GM12878 (cell line): ENCODE data around the gene SLU7. TPM values are rescaled to one million over a fixed set of nuclear protein-coding genes. Genes with fewer than 3 reads are reported as not detected.

Experiments
- ATAC-seq: fragments of 200-7000 bp; cut with Tn5 transposase; 3 replicates; pipeline ENCODE4 v1.9.1; 2020; ENCODE audit warnings: mild to moderate bottlenecking, moderate library complexity
- BruUV-seq: library from RNA; stranded (reverse); fragments of 400-500 nt; replicated peaks from 2 replicates; lab custom pipeline; 2021; lab: Mats Ljungman, UMichigan
- CTCF ChIA-PET: fragments of 300-600 bp; sonication (Branson Sonifier 250); formaldehyde crosslinking; extraction: SDS; loops from one replicate; lab custom pipeline; 2021; ENCODE audit warnings: inconsistent platforms; lab: Yijun Ruan, JAX
- POLR2A ChIA-PET: fragments of 350-600 bp; formaldehyde crosslinking; extraction: SDS; loops from one replicate; lab custom pipeline; 2021; ENCODE audit warnings: inconsistent platforms; lab: Charles Lee
- RAD21 ChIA-PET: fragments of 300-600 bp; sonication (Branson Sonifier 250); formaldehyde crosslinking; loops from one replicate; lab custom pipeline; 2023; ENCODE audit warnings: antibody characterized with exemption; ENCODE audit not compliant: unreplicated experiment; lab: Charles Lee
- SMC1A ChIA-PET: fragments of 300-600 bp; sonication (Branson Sonifier 250); formaldehyde crosslinking; loops from one replicate; lab custom pipeline; 2023; ENCODE audit not compliant: unreplicated experiment, uncharacterized antibody; lab: Charles Lee
- DNase-seq: peaks from one replicate; pipeline ENCODE4 v3.0.0-alpha.2; 2011; ENCODE audit warnings: low read depth, low spot score
- FAIRE-seq: peaks from 3 replicates; lab custom pipeline; 2011; peaks lifted over from hg19 to GRCh38; lab: Jason Lieb, UNC
- H2AFZ ChIP-seq: 2 replicates; pipeline ENCODE4 v1.6.0; 2011; ENCODE audit warnings: low read depth, low read length, control low read depth; ENCODE audit not compliant: control insufficient read depth
- H3K27ac ChIP-seq: 2 replicates; pipeline ENCODE4 v1.5.1; 2011; ENCODE audit warnings: control low read depth; ENCODE audit not compliant: control insufficient read depth, insufficient read depth
- H3K27me3 ChIP-seq, 2 experiments: replicated peaks in 1 of 2; 2 replicates each; pipeline versions ENCODE4 v1.6.0 to v1.6.1; 2011; ENCODE audit warnings: low read length in 1 of 2; ENCODE audit not compliant: control insufficient read depth in 2 of 2, insufficient read depth in 2 of 2
- H3K36me3 ChIP-seq, 2 experiments: 2 replicates each; pipeline ENCODE4 v1.5.1; 2011; ENCODE audit warnings: low read length in 1 of 2; ENCODE audit not compliant: control insufficient read depth in 2 of 2, insufficient read depth in 2 of 2
- H3K4me1 ChIP-seq: 2 replicates; pipeline ENCODE4 v1.6.1; 2011; ENCODE audit warnings: mild to moderate bottlenecking, low read length, moderate library complexity, mixed read lengths; ENCODE audit not compliant: control insufficient read depth, insufficient read depth
- H3K4me2 ChIP-seq: 2 replicates; pipeline ENCODE4 v1.6.0; 2011; ENCODE audit warnings: control low read depth; ENCODE audit not compliant: control insufficient read depth, insufficient read depth
- H3K4me3 ChIP-seq: fragments of 200-600 bp; sonication (generic); 2 replicates; pipeline ENCODE4 v1.5.1; 2016
- H3K79me2 ChIP-seq: 2 replicates; pipeline ENCODE4 v1.6.0; 2011; ENCODE audit warnings: low read length; ENCODE audit not compliant: control insufficient read depth, insufficient read depth
- H3K9ac ChIP-seq: 2 replicates; pipeline ENCODE4 v1.8.0; 2011; ENCODE audit warnings: low read length, control low read depth, mixed read lengths; ENCODE audit not compliant: control insufficient read depth, insufficient read depth
- H3K9me3 ChIP-seq: replicated peaks from 3 replicates; pipeline ENCODE4 v1.5.1; 2011; ENCODE audit warnings: mild to moderate bottlenecking, low read length; ENCODE audit not compliant: control insufficient read depth, insufficient read depth
- H4K20me1 ChIP-seq: 2 replicates; pipeline ENCODE4 v1.6.0; 2011; ENCODE audit not compliant: control insufficient read depth, insufficient read depth
- ATF2 ChIP-seq: IDR thresholded peaks from 2 replicates; pipeline ENCODE4 v1.6.1; 2012; ENCODE audit warnings: low read length, inconsistent platforms
- CREM ChIP-seq: IDR thresholded peaks from 2 replicates; pipeline ENCODE4 v1.6.1; 2014; ENCODE audit warnings: antibody characterized with exemption, low read depth
- E2F4 ChIP-seq: IDR thresholded peaks from 2 replicates; pipeline ENCODE4 v1.6.1; 2012; ENCODE audit warnings: low read depth, low read length, improper control_type of control experiment
- EGR1 ChIP-seq, 2 experiments: IDR thresholded peaks; 1 replicate in 1 of 2; 2 replicates in 1 of 2; pipeline ENCODE4 v1.6.1; 2011 to 2012; ENCODE audit warnings: low read depth in 2 of 2, low read length in 2 of 2, borderline replicate concordance in 1 of 2, mild to moderate bottlenecking in 1 of 2, moderate library complexity in 1 of 2
- FOS ChIP-seq: IDR thresholded peaks from 3 replicates; pipeline ENCODE4 v1.6.1; 2011; ENCODE audit warnings: borderline replicate concordance; ENCODE audit not compliant: insufficient read length; ENCODE audit errors: extremely low read depth
- KAT2A ChIP-seq: conservative IDR thresholded peaks from 2 replicates; pipeline ENCODE4 v1.6.1; 2011; ENCODE audit warnings: low read depth, low read length; ENCODE audit not compliant: control insufficient read depth
- NRF1 ChIP-seq: conservative IDR thresholded peaks from 2 replicates; pipeline ENCODE4 v1.6.1; 2011; ENCODE audit warnings: mild to moderate bottlenecking, low read depth, low read length, improper control_type of control experiment
- POU2F2 ChIP-seq: IDR thresholded peaks from 3 replicates; pipeline ENCODE4 v1.6.1; 2011; ENCODE audit warnings: low read depth, mild to moderate bottlenecking, low read length, borderline replicate concordance
- RBBP5 ChIP-seq: fragments of 200-600 bp; sonication (generic); conservative IDR thresholded peaks from 2 replicates; pipeline ENCODE4 v1.6.1; 2016
- RUNX3 ChIP-seq: IDR thresholded peaks from 2 replicates; pipeline ENCODE4 v1.6.1; 2012; ENCODE audit warnings: low read length, inconsistent platforms
- STAT1 ChIP-seq: fragments of 450-650 bp; conservative IDR thresholded peaks from 2 replicates; pipeline ENCODE4 v1.6.1; 2014; ENCODE audit warnings: antibody characterized with exemption, mild to moderate bottlenecking
- ZNF217 ChIP-seq: fragments of 450-650 bp; IDR thresholded peaks from 2 replicates; pipeline ENCODE4 v1.6.1; 2017; ENCODE audit warnings: antibody characterized with exemption, mild to moderate bottlenecking
- WGBS: methylation state at CpG from one replicate; pipeline ENCODE4 v1.1.6; 2016; ENCODE audit warnings: low lambda C conversion rate; ENCODE audit not compliant: insufficient replicate concordance, insufficient coverage; ENCODE audit errors: missing lambda C conversion rate; 5-methylcytosine and 5-hydroxymethylcytosine counted together
- in situ Hi-C: fragments of 300-500 bp; cut with MboI; formaldehyde crosslinking; loops from 9 replicates; pipeline ENCODE4 v1.14.3; 2018; ENCODE audit warnings: mixed read lengths
- intact Hi-C: fragments of 100-400 bp; cut with micrococcal nuclease; formaldehyde crosslinking; loops from one replicate; pipeline ENCODE4 v1.14.2; 2022; ENCODE audit not compliant: unreplicated experiment
- polyA plus RNA-seq, 11 experiments: library from polyadenylated mRNA; depleted of rRNA in 4 of 11; unstranded in 6 of 11; stranded (reverse) in 5 of 11; fragments of >200 nt; fragmentation: Nextera tagmentation in 4 of 11; fragmentation: Illumina TruSeq in 1 of 11; extraction: Ambion mirVana in 4 of 11; extraction: Trizol in 1 of 11; gene quantifications; 1 replicate in 1 of 11; 2 replicates in 10 of 11; pipeline versions ENCODE4 v1.2.1 to v1.2.3, GENCODE V29; 2011 to 2016; ENCODE audit warnings: inconsistent platforms in 2 of 11, missing spikeins in 2 of 11, low read depth in 1 of 11
- total RNA-seq, 4 experiments: library from RNA; depleted of rRNA in 3 of 4; stranded (reverse); fragments of >200 nt in 3 of 4; fragmentation: Illumina TruSeq in 1 of 4; extraction: Trizol in 1 of 4; gene quantifications; 2 replicates each; pipeline versions ENCODE4 v1.2.1 to v1.2.3, GENCODE V29; 2013 to 2021
- TF ChIP-seq, protein P1 (sequence below): IDR thresholded peaks from 2 replicates; pipeline ENCODE4 v1.6.1; 2011; ENCODE audit warnings: low read depth, mild to moderate bottlenecking, low read length, moderate library complexity, borderline replicate concordance; ENCODE audit errors: extremely low read depth
- TF ChIP-seq, protein P2 (sequence below), 3 experiments: IDR thresholded peaks in 2 of 3; conservative IDR thresholded peaks in 1 of 3; 2 replicates each; pipeline ENCODE4 v1.5.1; 2011; ENCODE audit warnings: low read depth in 3 of 3, low read length in 3 of 3, mild to moderate bottlenecking in 3 of 3, control low read depth in 2 of 3, moderate library complexity in 2 of 3, inconsistent platforms in 1 of 3, mixed read lengths in 1 of 3; ENCODE audit not compliant: control insufficient read depth in 2 of 3, insufficient read depth in 1 of 3; ENCODE audit errors: extremely low read depth in 1 of 3
- TF ChIP-seq, protein P3 (sequence below): fragments of 450-650 bp; IDR thresholded peaks from 2 replicates; pipeline ENCODE4 v1.6.1; 2017; ENCODE audit warnings: mild to moderate bottlenecking

SLU7 gene
- total and polyA plus RNA-seq, 10 of the 15 experiments (the other 5 are each of a cell fraction or from before 2014, with no cell fraction given) = 32.7 to 55.2 (median 46.6) TPM

DNA sequence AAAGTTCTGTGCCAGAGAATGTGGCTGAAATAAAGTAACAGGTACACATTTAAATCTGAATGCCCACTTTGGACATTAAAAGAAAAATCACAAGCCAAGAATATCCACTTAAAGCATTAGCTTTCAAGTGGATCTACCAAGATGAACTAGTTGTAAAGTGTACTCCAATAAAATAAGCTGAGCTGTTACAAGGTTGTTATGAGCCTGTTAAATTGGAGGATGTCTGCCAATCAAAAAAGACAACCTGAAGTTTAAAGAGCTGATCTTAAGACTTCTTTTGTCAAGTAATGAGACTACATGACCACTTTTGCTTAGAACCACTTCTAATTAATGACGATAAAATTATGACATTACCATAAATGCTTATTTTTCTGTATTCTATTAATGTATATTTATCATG is 21.4 kb downstream of the SLU7 start (continued):
- TF ChIP-seq EGR1 (IDR thresholded peaks at IDR 0.05; ENCODE audit: borderline replicate concordance in 1 of 2, low read depth in 2 of 2, low read length in 2 of 2) (no peak), RUNX3 (no peak), FOS (no peak), ZNF217 (no peak), RBBP5 (no peak), ATF2 (no peak)
- TF ChIP-seq, protein P1, sequence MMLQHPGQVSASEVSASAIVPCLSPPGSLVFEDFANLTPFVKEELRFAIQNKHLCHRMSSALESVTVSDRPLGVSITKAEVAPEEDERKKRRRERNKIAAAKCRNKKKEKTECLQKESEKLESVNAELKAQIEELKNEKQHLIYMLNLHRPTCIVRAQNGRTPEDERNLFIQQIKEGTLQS = no peak
- TF ChIP-seq, protein P2, sequence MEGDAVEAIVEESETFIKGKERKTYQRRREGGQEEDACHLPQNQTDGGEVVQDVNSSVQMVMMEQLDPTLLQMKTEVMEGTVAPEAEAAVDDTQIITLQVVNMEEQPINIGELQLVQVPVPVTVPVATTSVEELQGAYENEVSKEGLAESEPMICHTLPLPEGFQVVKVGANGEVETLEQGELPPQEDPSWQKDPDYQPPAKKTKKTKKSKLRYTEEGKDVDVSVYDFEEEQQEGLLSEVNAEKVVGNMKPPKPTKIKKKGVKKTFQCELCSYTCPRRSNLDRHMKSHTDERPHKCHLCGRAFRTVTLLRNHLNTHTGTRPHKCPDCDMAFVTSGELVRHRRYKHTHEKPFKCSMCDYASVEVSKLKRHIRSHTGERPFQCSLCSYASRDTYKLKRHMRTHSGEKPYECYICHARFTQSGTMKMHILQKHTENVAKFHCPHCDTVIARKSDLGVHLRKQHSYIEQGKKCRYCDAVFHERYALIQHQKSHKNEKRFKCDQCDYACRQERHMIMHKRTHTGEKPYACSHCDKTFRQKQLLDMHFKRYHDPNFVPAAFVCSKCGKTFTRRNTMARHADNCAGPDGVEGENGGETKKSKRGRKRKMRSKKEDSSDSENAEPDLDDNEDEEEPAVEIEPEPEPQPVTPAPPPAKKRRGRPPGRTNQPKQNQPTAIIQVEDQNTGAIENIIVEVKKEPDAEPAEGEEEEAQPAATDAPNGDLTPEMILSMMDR (IDR thresholded peaks at IDR 0.05 in 2 of 3, conservative IDR thresholded peaks at IDR 0.05 in 1 of 3; ENCODE audit: control insufficient read depth in 2 of 3, extremely low read depth in 1 of 3, insufficient read depth in 1 of 3, low read depth in 3 of 3, low read length in 3 of 3) = no peak

DNA sequence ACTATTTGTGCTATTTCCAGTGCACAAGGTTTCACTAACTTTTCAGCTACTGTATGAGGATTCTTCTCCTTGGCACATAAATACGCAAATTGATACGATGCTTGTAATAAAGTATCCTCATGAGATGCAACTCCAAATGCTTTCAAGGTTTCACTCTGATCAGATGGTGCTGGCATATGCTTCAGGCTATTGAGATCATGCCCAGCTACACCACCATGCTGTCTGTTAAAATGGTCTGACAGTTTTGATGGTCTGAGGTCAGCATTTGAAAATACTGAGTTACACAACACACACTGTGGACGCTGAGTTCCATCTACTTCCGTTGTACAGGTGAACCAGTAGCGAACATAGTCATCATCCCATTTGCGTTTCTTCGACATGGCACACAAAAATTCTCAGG is 23.8 kb downstream of the SLU7 start:
- intact Hi-C loops = no loop called here
- ChIA-PET RAD21 (interaction anchor here (1.1 kb wide), 1 partner anchor 27 kb away, joined by 3 read pairs; the partner anchor contains the start of gene PTTG1), POLR2A (interaction anchor here (1.7 kb wide), 1 partner anchor 24 kb away, joined by 7 read pairs; the partner anchor contains the start of gene SLU7)
- TF ChIP-seq KAT2A (no peak), E2F4 (no peak), NRF1 (no peak), CREM (no peak), POU2F2 (no peak), STAT1 (no peak)
- TF ChIP-seq, protein P3, sequence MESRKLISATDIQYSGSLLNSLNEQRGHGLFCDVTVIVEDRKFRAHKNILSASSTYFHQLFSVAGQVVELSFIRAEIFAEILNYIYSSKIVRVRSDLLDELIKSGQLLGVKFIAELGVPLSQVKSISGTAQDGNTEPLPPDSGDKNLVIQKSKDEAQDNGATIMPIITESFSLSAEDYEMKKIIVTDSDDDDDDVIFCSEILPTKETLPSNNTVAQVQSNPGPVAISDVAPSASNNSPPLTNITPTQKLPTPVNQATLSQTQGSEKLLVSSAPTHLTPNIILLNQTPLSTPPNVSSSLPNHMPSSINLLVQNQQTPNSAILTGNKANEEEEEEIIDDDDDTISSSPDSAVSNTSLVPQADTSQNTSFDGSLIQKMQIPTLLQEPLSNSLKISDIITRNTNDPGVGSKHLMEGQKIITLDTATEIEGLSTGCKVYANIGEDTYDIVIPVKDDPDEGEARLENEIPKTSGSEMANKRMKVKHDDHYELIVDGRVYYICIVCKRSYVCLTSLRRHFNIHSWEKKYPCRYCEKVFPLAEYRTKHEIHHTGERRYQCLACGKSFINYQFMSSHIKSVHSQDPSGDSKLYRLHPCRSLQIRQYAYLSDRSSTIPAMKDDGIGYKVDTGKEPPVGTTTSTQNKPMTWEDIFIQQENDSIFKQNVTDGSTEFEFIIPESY = no peak

More for the DNA sequence above, 23.8 kb downstream of the SLU7 start:
- Histone ChIP-seq H3K4me2 (no peak overlapping the region), H4K20me1 (no peaks in the 10 kb centered on the region), H3K9ac (no peak overlapping the region), H2AFZ (no peak overlapping the region), H3K79me2 (peaks cover 11% of the 10 kb centered on the region), H3K4me3 (no peak overlapping the region), H3K9me3 (no peaks in the 10 kb centered on the region), H3K4me1 (no peaks in the 10 kb centered on the region), H3K27me3 (no peaks in the 10 kb centered on the region), H3K27ac (no peak overlapping the region), H3K36me3 (no peaks in the 10 kb centered on the region)
- SMC1A ChIA-PET = interaction anchor here (1.1 to 2.6 kb wide), 4 partner anchors 12 to 50 kb away, joined by 3 to 11 read pairs (median 4); no protein-coding TSS in a partner anchor
- CTCF ChIA-PET = interaction anchor here (0.8 to 10.2 kb wide), 5 partner anchors 9 to 373 kb away, joined by 3 to 101 read pairs (median 7); partner anchors contain the start of gene C1QTNF2
- no peak for DNase-seq
- in situ Hi-C loops = no loop called here
- ATAC-seq = no peak
- BruUV-seq = no TSS peak
- WGBS = 97% methylated on average over 7 of the region's 7 CpGs
- no peak for FAIRE-seq
